K562 (cell line): Measurements from ENCODE around the gene SRCIN1. TPM values are rescaled to one million over a fixed set of nuclear protein-coding genes. Genes with fewer than 3 reads are reported as not detected.

Experiments
- EP400 ChIP-seq: fragments of 450-650 bp; IDR thresholded peaks from 2 replicates; pipeline ENCODE4 v1.6.1; 2017; ENCODE audit warnings: antibody characterized with exemption, mild to moderate bottlenecking, moderate library complexity
- MBD2 ChIP-seq: sonication (generic); IDR thresholded peaks from 2 replicates; pipeline ENCODE4 v1.6.1; 2016; ENCODE audit warnings: low read depth, borderline replicate concordance
- MIER1 ChIP-seq: fragments of 450-650 bp; IDR thresholded peaks from 2 replicates; pipeline ENCODE4 v1.6.1; 2016; ENCODE audit warnings: antibody characterized with exemption, mild to moderate bottlenecking, low read depth
- NCOA1 ChIP-seq: fragments of 450-650 bp; IDR thresholded peaks from 2 replicates; pipeline ENCODE4 v1.6.1; 2016; ENCODE audit warnings: low read depth
- REST ChIP-seq, 2 experiments: fragments of 450-650 bp; formaldehyde crosslinking in 1 of 2; IDR thresholded peaks; 2 replicates each; pipeline versions ENCODE4 v1.4.0 to v1.6.1; 2014 to 2020; ENCODE audit warnings: mild to moderate bottlenecking in 2 of 2, borderline replicate concordance in 1 of 2, low read depth in 1 of 2
- polyA plus RNA-seq, 8 experiments: library from polyadenylated mRNA; depleted of rRNA in 4 of 8; stranded (reverse) in 5 of 8; unstranded in 3 of 8; fragments of >200 nt; fragmentation: Nextera tagmentation in 2 of 8; fragmentation: Illumina TruSeq in 1 of 8; extraction: Ambion mirVana in 2 of 8; extraction: Trizol in 1 of 8; gene quantifications; 2 replicates each; pipeline versions ENCODE4 v1.2.1 to v1.2.3, GENCODE V29; 2011 to 2014; ENCODE audit warnings: inconsistent platforms in 1 of 8, missing spikeins in 1 of 8
- total RNA-seq, 7 experiments: library from RNA; depleted of rRNA in 6 of 7; stranded (reverse); fragments of >200 nt in 6 of 7; fragmentation: Illumina TruSeq in 2 of 7; extraction: Trizol in 2 of 7; gene quantifications; 2 replicates each; pipeline versions ENCODE4 v1.2.1 to v1.2.3, GENCODE V29; 2011 to 2021; ENCODE audit warnings: low replicate concordance in 1 of 7

Gene SRCIN1
- total and polyA plus RNA-seq, 9 of the 15 experiments (the other 6 are each of a cell fraction or from before 2014, with no cell fraction given), result 0.09 to 0.33 (median 0.13) TPM; not detected in 6

DNA sequence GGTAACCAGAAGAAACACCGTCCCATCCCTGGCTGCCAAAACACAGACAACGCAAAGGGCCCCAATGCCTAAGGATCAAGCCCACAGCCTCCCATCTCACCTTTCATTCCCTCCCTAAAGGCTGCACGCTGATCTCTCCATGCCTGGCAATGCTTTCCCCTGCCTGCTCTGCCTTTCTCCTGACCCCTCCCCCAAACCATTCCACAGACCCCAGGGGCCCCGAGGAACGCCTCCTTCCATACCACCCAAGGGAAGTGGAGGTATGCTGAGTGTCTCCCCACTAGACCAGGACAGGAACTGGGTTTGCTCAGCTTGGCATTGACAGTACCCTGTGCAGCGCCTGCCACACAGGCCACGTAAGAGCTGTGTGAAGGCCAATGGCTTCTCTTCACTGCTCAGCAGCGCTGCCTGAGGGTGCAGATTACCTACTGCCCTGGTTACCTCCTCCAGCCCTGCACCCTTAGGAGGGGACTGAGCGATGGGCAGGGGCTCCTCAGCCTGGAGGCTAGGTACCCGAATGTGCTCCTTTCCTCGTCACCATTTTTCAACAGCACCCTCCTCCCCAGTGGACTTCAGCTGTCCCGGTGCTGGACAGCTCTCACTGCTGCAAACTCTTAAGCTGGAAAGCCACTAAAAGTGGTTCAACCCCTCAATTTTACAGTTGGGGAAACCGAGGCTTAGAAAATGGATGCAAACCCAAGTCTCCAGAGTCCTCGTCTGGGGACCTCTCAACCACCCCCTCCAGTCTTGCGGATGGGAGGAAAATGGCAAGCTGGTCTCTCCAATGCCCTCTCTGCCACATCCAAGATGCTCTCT is 45.0 kb downstream of the SRCIN1 start (continued):
- TF ChIP-seq REST (IDR thresholded peaks at IDR 0.05; ENCODE audit: borderline replicate concordance) (peak; percentile 97), REST (CRISPR knock-in tag; IDR thresholded peaks at IDR 0.05; ENCODE audit: low read depth) (peak; percentile 86), EP400 (no peak), NCOA1 (0 out of 2 replicates have a peak, but pooled peaks have one; percentile 17), MIER1 (peak; percentile 91), MBD2 (no peak)
